Mesendoderm (in vitro differentiated cells): ENCODE results near the gene EGFLAM.
A peak's percentile ranks its signal among the peaks of the same experiment; 100 is the strongest.

Source experiments
- DNase-seq: peaks from one replicate; pipeline ENCODE4 v3.0.0; 2013
- H2AK5ac ChIP-seq: 2 replicates; pipeline ENCODE4 v1.6.1; 2013; ENCODE audit warnings: low read length, inconsistent platforms
- H2BK120ac ChIP-seq: 2 replicates; pipeline ENCODE4 v1.6.1; 2013; ENCODE audit warnings: low read depth, mild to moderate bottlenecking, low read length, moderate library complexity, mixed read lengths
- H2BK15ac ChIP-seq: replicated peaks from 2 replicates; pipeline ENCODE4 v1.6.1; 2013; ENCODE audit warnings: low read depth, mild to moderate bottlenecking, moderate library complexity
- H2BK5ac ChIP-seq: 2 replicates; pipeline ENCODE4 v1.6.1; 2013; ENCODE audit warnings: low read length, inconsistent platforms
- H3K18ac ChIP-seq: 2 replicates; pipeline ENCODE4 v1.6.1; 2013; ENCODE audit warnings: mild to moderate bottlenecking, low read length, mixed read lengths
- H3K23ac ChIP-seq: one replicate; pipeline ENCODE4 v1.6.1; 2013; ENCODE audit warnings: low read length
- H3K27ac ChIP-seq: 2 replicates; pipeline ENCODE4 v1.5.1; 2013; ENCODE audit warnings: low read depth, mild to moderate bottlenecking, inconsistent platforms, low read length, moderate library complexity
- H3K27me3 ChIP-seq: 2 replicates; pipeline ENCODE4 v1.6.1; 2013; ENCODE audit warnings: low read length, control low read depth, mild to moderate bottlenecking, inconsistent platforms; ENCODE audit not compliant: insufficient read depth, poor library complexity
- H3K36me3 ChIP-seq: 2 replicates; pipeline ENCODE4 v1.6.1; 2013; ENCODE audit warnings: low read length, inconsistent platforms; ENCODE audit not compliant: control insufficient read depth, insufficient read depth
- H3K4ac ChIP-seq: one replicate; pipeline ENCODE4 v1.6.1; 2013; ENCODE audit warnings: low read depth, mild to moderate bottlenecking, low read length, moderate library complexity
- H3K4me1 ChIP-seq: 2 replicates; pipeline ENCODE4 v1.6.1; 2013; ENCODE audit warnings: low read depth, low read length, inconsistent platforms; ENCODE audit not compliant: control insufficient read depth
- H3K4me2 ChIP-seq: 2 replicates; pipeline ENCODE4 v1.6.1; 2013; ENCODE audit warnings: low read length
- H3K4me3 ChIP-seq: 2 replicates; pipeline ENCODE4 v1.5.1; 2013; ENCODE audit warnings: mild to moderate bottlenecking, low read length
- H3K56ac ChIP-seq: one replicate; pipeline ENCODE4 v1.6.1; 2013; ENCODE audit warnings: low read length
- H3K79me1 ChIP-seq: 2 replicates; pipeline ENCODE4 v1.6.1; 2013; ENCODE audit warnings: low read length, inconsistent platforms
- H3K79me2 ChIP-seq: 2 replicates; pipeline ENCODE4 v1.6.1; 2013; ENCODE audit warnings: mild to moderate bottlenecking, low read length; ENCODE audit not compliant: control insufficient read depth, insufficient read depth
- H3K9ac ChIP-seq: 2 replicates; pipeline ENCODE4 v1.6.1; 2013; ENCODE audit warnings: low read length, inconsistent platforms
- H4K5ac ChIP-seq: one replicate; pipeline ENCODE4 v1.6.1; 2013; ENCODE audit warnings: low read length
- H4K8ac ChIP-seq: one replicate; pipeline ENCODE4 v1.6.1; 2013; ENCODE audit warnings: low read depth, mild to moderate bottlenecking, control low read depth, low read length, moderate library complexity
- WGBS: extraction: QIAGEN DNeasy Blood & Tissue Kit; methylation state at CpG from one replicate; pipeline ENCODE4 v1.1.7; 2013; ENCODE audit warnings: low lambda C conversion rate, missing lambda C conversion rate; ENCODE audit not compliant: insufficient coverage; ENCODE audit errors: extremely low coverage; 5-methylcytosine and 5-hydroxymethylcytosine counted together

Gene EGFLAM

GRCh38 chr5:38422622-38423021 lies 164.3 kb downstream of the EGFLAM start:
- Histone ChIP-seq H3K27me3 (no peaks in the 10 kb centered on the region), H4K8ac (no peak overlapping the region), H3K56ac (no peak overlapping the region), H3K18ac (no peak overlapping the region), H3K4me2 (no peak overlapping the region), H3K36me3 (no peaks in the 10 kb centered on the region), H4K5ac (no peak overlapping the region), H3K4me3 (no peak overlapping the region), H2BK5ac (no peak overlapping the region), H3K4ac (no peak overlapping the region), H3K79me2 (no peaks in the 10 kb centered on the region), H3K27ac (no peak overlapping the region), H3K79me1 (no peaks in the 10 kb centered on the region), H3K4me1 (peaks cover 3% of the 10 kb centered on the region), H2BK120ac (no peak overlapping the region), H3K23ac (no peak overlapping the region), H2AK5ac (no peak overlapping the region), H2BK15ac (no peak overlapping the region), H3K9ac (no peak overlapping the region)
- DNase-seq = no peak
- WGBS = no CpG with 5 or more reads among the region's 1 CpG

GRCh38 chr5:38423276-38424147 lies 165.2 kb downstream of the EGFLAM start:
- H3K27me3 ChIP-seq = no peaks in the 10 kb centered on the region
- H3K79me2 ChIP-seq = no peaks in the 10 kb centered on the region
- no peak overlapping the region for H3K4me2 ChIP-seq
- H2AK5ac ChIP-seq = no peak overlapping the region
- no CpG with 5 or more reads among the region's 5 CpGs for WGBS
- no peak overlapping the region for H3K18ac ChIP-seq
- no peak overlapping the region for H3K27ac ChIP-seq
- H3K4me3 ChIP-seq = no peak overlapping the region
- H2BK15ac ChIP-seq = no peak overlapping the region
- H3K9ac ChIP-seq = no peak overlapping the region
- H3K23ac ChIP-seq = no peak overlapping the region
- no peak overlapping the region for H4K8ac ChIP-seq
- no peak overlapping the region for H3K4ac ChIP-seq
- no peak for DNase-seq
- H3K36me3 ChIP-seq = no peaks in the 10 kb centered on the region
- no peak overlapping the region for H2BK5ac ChIP-seq
- peaks cover 3% of the 10 kb centered on the region for H3K4me1 ChIP-seq
- no peaks in the 10 kb centered on the region for H3K79me1 ChIP-seq
- no peak overlapping the region for H4K5ac ChIP-seq
- H3K56ac ChIP-seq = no peak overlapping the region
- no peak overlapping the region for H2BK120ac ChIP-seq

- Histone ChIP-seq H3K56ac (no peak overlapping the region), H3K4ac (no peak overlapping the region), H3K4me2 (no peak overlapping the region), H2BK5ac (no peak overlapping the region), H3K23ac (no peak overlapping the region), H2AK5ac (no peak overlapping the region), H3K4me3 (no peak overlapping the region), H3K9ac (no peak overlapping the region), H3K79me2 (no peaks in the 10 kb centered on the region), H4K8ac (no peak overlapping the region), H2BK120ac (no peak overlapping the region), H3K27ac (no peak overlapping the region), H4K5ac (no peak overlapping the region), H3K27me3 (no peaks in the 10 kb centered on the region), H3K4me1 (peaks cover 3% of the 10 kb centered on the region), H2BK15ac (no peak overlapping the region), H3K18ac (no peak overlapping the region), H3K79me1 (no peaks in the 10 kb centered on the region), H3K36me3 (no peaks in the 10 kb centered on the region)
- WGBS = no CpG with 5 or more reads among the region's 4 CpGs
- DNase-seq = no peak
These were observed 166.0 kb downstream of the EGFLAM start for GRCh38 chr5:38424148-38425060.

GRCh38 chr5:38426490-38426889 lies 168.1 kb downstream of the EGFLAM start:
- Histone ChIP-seq H3K56ac (peak overlapping the region; percentile 27), H3K4me2 (no peak overlapping the region), H2BK15ac (no peak overlapping the region), H2BK5ac (no peak overlapping the region), H2BK120ac (no peak overlapping the region), H3K79me2 (no peaks in the 10 kb centered on the region), H3K36me3 (no peaks in the 10 kb centered on the region), H3K23ac (peak overlapping the region; percentile 51), H3K79me1 (no peaks in the 10 kb centered on the region), H3K9ac (no peak overlapping the region), H3K4ac (no peak overlapping the region), H3K4me3 (no peak overlapping the region), H4K8ac (no peak overlapping the region), H2AK5ac (no peak overlapping the region), H3K27me3 (no peaks in the 10 kb centered on the region), H3K27ac (no peak overlapping the region), H3K18ac (no peak overlapping the region), H4K5ac (no peak overlapping the region), H3K4me1 (peaks cover 4% of the 10 kb centered on the region)
- DNase-seq = no peak
- WGBS = no CpG with 5 or more reads among the region's 1 CpG

- peak overlapping the region; percentile 51 for H3K23ac ChIP-seq
- H3K56ac ChIP-seq = peak overlapping the region; percentile 65
- no peaks in the 10 kb centered on the region for H3K36me3 ChIP-seq
- H3K79me2 ChIP-seq = no peaks in the 10 kb centered on the region
- no peak overlapping the region for H4K5ac ChIP-seq
- H2BK5ac ChIP-seq = peak overlapping the region; percentile 20
- no peak overlapping the region for H3K4ac ChIP-seq
- H3K27me3 ChIP-seq = no peaks in the 10 kb centered on the region
- WGBS = no CpG with 5 or more reads among the region's 9 CpGs
- no peak overlapping the region for H3K27ac ChIP-seq
- H4K8ac ChIP-seq = no peak overlapping the region
- H3K18ac ChIP-seq = no peak overlapping the region
- H3K9ac ChIP-seq = no peak overlapping the region
- H2BK120ac ChIP-seq = no peak overlapping the region
- peaks cover 4% of the 10 kb centered on the region for H3K4me1 ChIP-seq
- no peak overlapping the region for H3K4me3 ChIP-seq
- H2AK5ac ChIP-seq = no peak overlapping the region
- no peak overlapping the region for H2BK15ac ChIP-seq
- no peak overlapping the region for H3K4me2 ChIP-seq
- DNase-seq = no peak
- no peaks in the 10 kb centered on the region for H3K79me1 ChIP-seq
These were observed 168.9 kb downstream of the EGFLAM start for GRCh38 chr5:38426986-38427950.
